ENCODE results near the gene GLYATL1B. TPM values are rescaled to one million over a fixed set of nuclear protein-coding genes. Genes with fewer than 3 reads are reported as not detected.

Gene GLYATL1B
- total and polyA plus RNA-seq, 2 of the 4 experiments (the other 2 are of a cell fraction) = not detected

GRCh38 chr11:59137190-59137589, 51.1 kb downstream of the GLYATL1B start:
- 100% methylated on average over 2 of the region's 17 CpGs; no CpG with 5 or more reads in 1 of the 2 experiments for WGBS, 2 experiments (ENCODE audit: extremely low coverage in 2 of 2, insufficient read length in 1 of 2)
- Histone ChIP-seq H4K5ac (ENCODE audit: low read depth, low read length) (no peak overlapping the region), H3K9me3 (ENCODE audit: control insufficient read depth, insufficient read depth, low read length) (no peaks in the 10 kb centered on the region), H3K4me3 (ENCODE audit: insufficient read depth, low read depth, low read length) (no peak overlapping the region), H2BK20ac (ENCODE audit: low read depth, low read length) (no peak overlapping the region), H3K4me2 (ENCODE audit: low read depth, low read length) (no peak overlapping the region), H3K4me1 (ENCODE audit: control insufficient read depth, insufficient read depth, low read length) (no peaks in the 10 kb centered on the region), H3K18ac (ENCODE audit: low read depth, low read length) (no peak overlapping the region), H3K36me3 (ENCODE audit: control insufficient read depth, insufficient read depth, low read length) (peaks cover 5% of the 10 kb centered on the region), H3K9me1 (ENCODE audit: insufficient read depth, low read length) (no peaks in the 10 kb centered on the region), H2BK15ac (ENCODE audit: low read depth, low read length) (no peak overlapping the region), H3K56ac (ENCODE audit: extremely low read depth, insufficient read depth, low read length) (no peak overlapping the region), H3K27ac (ENCODE audit: insufficient read depth, low read length) (no peak overlapping the region), H4K8ac (ENCODE audit: low read depth in 2 of 2, low read length in 2 of 2) (no peak overlapping the region), H2AK9ac (replicated peaks; ENCODE audit: low read depth, low read length, poor library complexity) (no peak overlapping the region), H3K27me3 (ENCODE audit: control insufficient read depth, insufficient read depth, low read length) (no peaks in the 10 kb centered on the region), H3K14ac (replicated peaks; ENCODE audit: low read depth, low read length) (no peak overlapping the region), H3K79me1 (ENCODE audit: low read depth in 1 of 2, low read length in 2 of 2) (peaks cover 0 to 8% of the 10 kb centered on the region in 2 experiments; a peak in 2 of 4 replicates), H3K9ac (ENCODE audit: low read depth, low read length) (no peak overlapping the region), H4K20me1 (ENCODE audit: insufficient read depth, low read length) (no peaks in the 10 kb centered on the region), H3K4ac (ENCODE audit: low read depth, low read length) (no peak overlapping the region), H3K23ac (ENCODE audit: low read depth, low read length) (no peak overlapping the region), H2AK5ac (ENCODE audit: low read depth, low read length) (no peak overlapping the region), H2BK120ac (ENCODE audit: low read depth, low read length) (no peak overlapping the region), H2BK5ac (ENCODE audit: low read depth, low read length, poor library complexity, severe bottlenecking) (no peak overlapping the region), H4K91ac (ENCODE audit: insufficient read depth, low read depth, low read length) (no peak overlapping the region), H2AFZ (replicated peaks; ENCODE audit: low read length, poor library complexity) (no peak overlapping the region)
- ATAC-seq (ENCODE audit: low read depth) (no peak), DNase-seq (no peak)
- CTCF ChIA-PET = no interaction called here
- in situ Hi-C loops (cut with MboI; ENCODE audit: low sequenced_read_pairs) = loop anchor here (5.0 kb wide), 1 partner anchor 80 kb away; no protein-coding TSS in a partner anchor
- intact Hi-C loops (cut with micrococcal nuclease) = loop anchor here (5.0 kb wide), 1 partner anchor 485 kb away; no protein-coding TSS in a partner anchor
- BruUV-seq (replicated peaks) = no TSS peak
- POLR2A ChIA-PET (ENCODE audit: unreplicated experiment) = no interaction called here
- TF ChIP-seq MXI1 (IDR thresholded peaks at IDR 0.05; ENCODE audit: borderline replicate concordance, low read depth, low read length) = no peak
- no peak for TF ChIP-seq FOS (IDR thresholded peaks at IDR 0.05; ENCODE audit: low read depth, low read length)
- no peak for TF ChIP-seq SMC3 (IDR thresholded peaks at IDR 0.05; ENCODE audit: low read depth, low read length)
- no peak for TF ChIP-seq MAZ (IDR thresholded peaks at IDR 0.05; ENCODE audit: borderline replicate concordance, low read depth, low read length)
- TF ChIP-seq CTCF (conservative IDR thresholded peaks at IDR 0.05; ENCODE audit: low read depth, low read length) = no peak
- dilution Hi-C loops (cut with HindIII; ENCODE audit: low sequenced_read_pairs, unreplicated experiment) = no loop called here

Data from IMR-90 (cell line).